GM18867 (cell line): ENCODE measurements around the gene MICU1.
"Not testable (repeated sequence)": the region's sequence is repeated elsewhere in the genome, so short reads cannot be mapped to it uniquely, and the experiment has no call there.

Experiments
- ATAC-seq: cut with Tn5 transposase; IDR thresholded peaks from one replicate; pipeline ENCODE4 v1.9.1; 2021; ENCODE audit warnings: mild to moderate bottlenecking, moderate library complexity; ENCODE audit not compliant: unreplicated experiment

MICU1 gene

DNA sequence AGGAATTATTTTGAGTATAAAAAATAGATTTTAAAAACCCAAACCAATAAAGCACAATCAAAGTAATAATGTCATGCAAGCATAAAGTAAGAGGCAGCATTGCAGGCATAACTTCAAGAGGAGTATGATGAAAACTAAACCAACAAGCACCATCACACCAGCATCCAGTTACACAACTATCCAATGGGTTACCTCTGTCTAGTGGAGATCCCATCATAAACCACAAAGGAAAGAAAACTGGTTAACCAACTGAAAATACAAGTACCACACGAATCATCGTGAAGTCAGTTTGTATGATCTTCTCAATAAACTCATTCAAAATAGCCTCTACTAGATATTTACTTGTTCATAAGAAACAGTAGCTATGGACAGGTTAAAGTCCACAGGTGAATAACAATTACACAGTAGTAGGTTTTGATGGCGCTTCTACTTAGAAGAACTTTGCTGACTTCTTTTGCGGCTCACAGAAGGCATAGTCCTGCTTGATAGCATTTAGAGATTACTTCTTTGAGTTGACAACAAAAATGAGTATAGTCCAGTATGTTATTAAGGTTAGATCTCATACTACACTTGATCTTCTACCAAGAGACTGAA is 116.6 kb downstream of the MICU1 start:
- ATAC-seq = no peak

DNA sequence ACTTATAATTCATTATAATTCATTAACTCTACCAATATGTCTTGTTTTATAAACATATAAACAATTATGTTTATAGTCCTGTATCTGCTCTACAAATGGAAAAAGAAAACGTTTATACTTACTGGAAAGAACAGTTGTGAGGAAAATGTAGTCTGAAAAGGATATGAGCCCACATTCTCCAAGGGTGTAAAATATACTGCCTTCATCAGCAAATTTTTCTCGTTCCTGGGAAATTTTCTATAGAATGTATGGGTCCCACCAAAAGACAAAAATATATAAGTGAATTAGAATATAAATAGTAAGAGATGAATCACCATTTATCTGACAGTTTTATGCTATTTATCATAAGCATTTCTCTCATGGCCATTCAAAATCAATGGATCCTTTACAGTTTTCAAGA is 117.8 kb downstream of the MICU1 start:
- no peak for ATAC-seq

DNA sequence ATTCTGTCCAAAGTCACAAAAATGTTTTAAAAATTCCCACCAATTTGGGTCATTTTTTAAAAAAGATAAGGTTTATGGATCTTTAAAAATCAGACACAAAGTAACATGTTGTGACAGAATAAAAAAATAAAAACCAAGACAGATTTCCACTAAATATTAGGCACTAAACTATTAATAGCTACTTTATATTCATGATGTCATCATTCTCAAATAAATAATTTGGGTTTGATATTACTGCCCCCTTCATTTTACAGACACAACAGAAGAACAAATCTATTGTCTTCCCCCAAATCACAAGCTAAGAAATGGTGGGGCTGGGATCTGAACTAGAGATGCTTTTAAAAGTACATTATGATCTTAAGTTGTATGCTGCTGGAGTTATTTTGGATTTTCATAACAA is 119.4 kb downstream of the MICU1 start:
- no peak for ATAC-seq

DNA sequence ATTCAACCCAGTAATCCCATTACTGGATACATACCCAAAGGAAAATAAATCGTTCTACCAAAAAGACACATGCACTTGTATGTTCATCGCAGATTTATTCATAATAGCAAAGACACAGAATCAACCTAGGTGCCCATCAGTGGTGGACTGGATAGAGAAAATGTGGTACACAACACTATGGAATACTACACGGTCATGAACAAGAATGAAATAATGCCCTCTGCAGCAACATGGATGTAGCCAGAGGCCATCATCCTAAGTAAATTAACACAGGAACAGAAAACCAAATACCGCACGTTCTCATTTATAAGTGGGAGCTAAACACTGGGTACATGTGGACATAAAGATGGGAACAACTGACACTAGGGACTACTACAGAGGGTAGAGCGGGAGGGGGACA is 120.4 kb downstream of the MICU1 start:
- ATAC-seq = no peak

DNA sequence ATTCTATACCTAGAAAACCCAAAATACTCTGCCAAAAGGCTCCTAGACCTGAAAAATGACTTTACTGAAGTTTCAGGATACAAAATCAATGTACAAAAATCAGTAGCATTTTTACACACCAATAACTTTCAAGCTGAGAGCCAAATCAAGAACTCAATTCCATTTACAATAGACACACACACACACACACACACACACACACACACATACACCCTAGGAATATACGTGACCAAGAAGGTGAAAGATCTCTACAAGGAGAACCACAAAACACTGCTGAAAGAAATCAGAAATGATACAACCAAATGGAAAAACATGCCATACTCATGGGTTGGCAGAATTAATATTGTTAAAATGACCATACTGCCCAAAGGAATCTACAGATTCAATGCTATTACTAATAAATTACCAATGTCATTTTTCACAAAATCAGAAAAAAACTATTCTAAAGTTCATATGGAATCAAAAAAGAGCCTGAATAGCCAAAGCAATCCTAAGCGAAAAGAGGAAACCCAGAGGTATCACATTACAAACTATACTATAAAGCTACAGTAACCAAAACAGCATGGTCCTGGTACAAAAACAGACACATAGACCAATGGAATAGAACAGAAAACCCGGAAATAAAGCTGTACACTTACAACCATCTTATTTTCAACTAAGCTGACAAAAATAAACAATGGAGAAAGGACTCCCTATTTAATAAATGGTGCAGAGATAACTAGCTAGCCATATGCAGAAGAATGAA is 122.0 kb downstream of the MICU1 start:
- no peak for ATAC-seq

DNA sequence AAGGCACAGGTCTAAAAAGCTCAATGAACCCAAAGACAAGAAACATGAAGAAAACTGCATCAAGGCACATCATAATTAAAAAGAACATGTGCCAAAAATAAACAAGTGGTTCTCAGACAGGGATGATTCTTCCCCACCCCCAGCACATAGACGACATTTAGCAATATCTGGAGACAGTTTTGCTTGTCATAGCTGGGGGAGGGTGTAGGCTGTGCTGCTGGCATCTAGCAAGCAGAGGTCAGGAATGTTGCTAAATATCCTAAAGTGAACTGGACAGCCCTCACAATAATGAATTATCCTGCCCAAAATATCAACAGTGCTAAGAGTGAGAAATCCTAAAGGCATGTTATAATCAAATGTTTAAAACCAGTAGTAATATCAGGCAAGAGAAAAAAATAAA is 122.6 kb downstream of the MICU1 start:
- ATAC-seq = no peak

DNA sequence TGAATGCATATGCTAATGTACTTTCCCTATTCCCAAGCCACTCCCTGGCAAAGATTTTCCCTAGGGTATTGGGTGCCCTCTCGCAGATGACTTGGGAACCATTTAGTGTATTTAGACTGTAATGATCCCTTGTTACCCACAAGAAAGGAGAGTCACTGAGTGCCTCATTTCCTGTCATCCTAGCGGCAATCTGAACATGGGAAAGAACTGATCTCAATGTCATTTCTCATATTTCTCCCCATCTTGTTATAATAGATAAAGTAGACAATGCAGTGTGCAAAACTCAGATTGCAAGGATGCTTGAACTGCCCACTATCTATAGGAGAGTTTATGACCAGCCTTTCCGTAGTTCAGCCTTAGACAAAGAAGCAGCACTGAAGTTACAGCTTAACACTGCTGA is 123.3 kb downstream of the MICU1 start:
- ATAC-seq = no peak

DNA sequence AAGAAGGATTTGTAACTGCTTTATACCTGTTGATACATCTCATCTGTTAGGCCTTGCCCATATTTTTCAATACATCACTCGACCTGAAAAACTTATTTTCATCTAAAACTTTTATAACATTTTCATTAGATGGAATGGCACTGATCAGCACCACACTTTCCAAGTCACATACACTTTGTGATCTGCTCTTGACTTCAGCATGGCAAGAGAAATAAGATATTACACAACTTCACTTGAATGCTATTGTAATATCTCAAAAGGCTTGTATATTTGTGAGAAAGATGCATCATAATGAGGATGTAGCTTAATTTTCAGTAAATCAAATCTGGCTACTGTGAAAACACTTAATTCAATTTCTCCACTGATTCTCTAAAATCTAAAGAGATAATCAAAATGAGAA is 126.2 kb downstream of the MICU1 start:
- no peak for ATAC-seq

DNA sequence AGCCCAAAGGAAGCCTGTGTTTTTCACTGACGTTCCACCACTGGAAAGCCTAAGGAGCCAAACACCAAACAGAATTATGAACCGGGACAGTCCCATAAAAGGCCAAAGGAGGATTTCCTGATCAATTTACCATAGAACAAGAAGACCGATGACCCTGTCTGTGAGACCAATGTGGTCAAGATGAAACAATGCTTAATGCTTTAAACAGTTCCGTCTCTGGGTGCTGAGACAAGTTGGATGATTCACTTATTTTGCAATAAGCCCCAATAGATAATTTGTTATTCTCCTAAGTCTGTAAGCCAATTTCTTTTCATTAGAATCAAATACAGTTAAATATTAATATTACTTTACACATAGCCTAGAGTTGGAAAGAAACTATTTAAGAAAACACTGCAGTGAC is 134.9 kb downstream of the MICU1 start:
- ATAC-seq = no peak

DNA sequence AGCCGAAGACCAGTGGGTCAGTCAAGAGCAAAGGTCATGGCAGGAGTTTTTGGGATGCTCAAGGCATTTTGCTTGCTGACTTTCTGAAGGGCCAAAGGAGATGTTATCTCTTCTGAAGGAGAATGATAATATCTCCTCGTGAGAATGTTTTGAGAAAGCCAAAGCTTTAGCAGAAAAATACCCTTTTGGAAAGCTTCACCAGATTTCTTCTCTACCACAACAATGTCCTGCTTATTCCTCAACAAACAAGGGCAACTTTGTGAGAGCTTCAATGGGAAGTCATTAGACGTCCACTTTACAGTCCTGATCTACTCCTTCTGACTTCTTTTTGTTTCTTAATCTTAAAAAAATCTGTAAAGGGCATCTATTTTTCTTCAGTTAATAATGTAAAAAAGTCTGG is 138.4 kb downstream of the MICU1 start:
- ATAC-seq = no peak

DNA sequence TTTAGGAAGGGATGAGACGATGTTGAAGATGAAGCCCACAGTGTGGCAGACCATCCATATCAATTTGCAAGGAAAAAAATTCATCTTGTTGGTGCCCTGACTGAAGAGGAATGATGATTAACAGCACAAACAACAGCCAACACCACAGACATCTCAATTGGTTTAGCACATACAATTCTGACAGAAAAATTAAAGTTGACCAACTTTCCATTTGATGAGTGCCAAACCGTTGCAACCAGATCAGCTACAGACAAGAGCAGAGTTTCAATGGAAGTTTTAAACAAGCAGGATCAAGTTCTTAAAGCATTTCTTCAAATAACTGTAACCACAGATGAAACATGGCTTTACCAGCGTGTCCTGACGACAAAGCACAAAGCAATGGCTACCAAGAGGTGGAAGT is 138.8 kb downstream of the MICU1 start:
- ATAC-seq = no peak

DNA sequence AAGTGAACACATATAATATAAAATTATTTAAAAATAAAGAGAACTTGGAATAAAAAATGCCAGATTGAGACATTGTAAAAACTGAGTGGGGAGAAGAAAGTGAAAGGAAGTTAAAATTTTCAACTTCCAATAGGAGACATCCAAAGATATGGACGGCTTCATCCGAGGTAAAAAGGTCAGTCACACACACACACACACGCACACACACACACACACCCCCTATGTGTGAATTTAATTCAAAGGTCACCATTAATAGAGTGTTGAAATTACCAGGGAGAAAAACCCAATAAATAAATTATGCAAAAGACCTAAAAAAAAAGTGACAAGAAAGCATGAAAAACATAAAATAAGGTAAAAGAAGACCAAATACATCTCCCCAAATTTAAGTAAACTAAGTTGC is 140.2 kb downstream of the MICU1 start:
- no peak for ATAC-seq

DNA sequence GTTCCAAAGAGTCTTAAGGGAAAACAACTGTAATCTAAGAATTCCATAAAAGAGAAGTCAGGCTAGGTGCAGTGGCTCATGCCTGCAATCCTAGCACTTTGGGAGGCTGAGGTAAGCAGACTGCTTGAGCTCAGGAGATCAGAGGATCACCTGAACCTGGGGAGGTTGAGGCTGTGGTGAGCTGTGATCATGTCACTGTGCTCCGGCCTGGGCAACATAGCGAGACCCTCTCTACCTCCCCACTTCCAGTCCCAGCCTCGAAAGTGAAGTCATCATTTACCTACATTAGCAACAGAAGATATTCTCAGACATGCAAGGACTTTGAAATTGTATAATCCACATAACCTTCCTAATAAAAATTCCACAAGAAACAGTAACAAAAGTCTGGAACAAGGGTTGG is 141.4 kb downstream of the MICU1 start:
- no peak for ATAC-seq

DNA sequence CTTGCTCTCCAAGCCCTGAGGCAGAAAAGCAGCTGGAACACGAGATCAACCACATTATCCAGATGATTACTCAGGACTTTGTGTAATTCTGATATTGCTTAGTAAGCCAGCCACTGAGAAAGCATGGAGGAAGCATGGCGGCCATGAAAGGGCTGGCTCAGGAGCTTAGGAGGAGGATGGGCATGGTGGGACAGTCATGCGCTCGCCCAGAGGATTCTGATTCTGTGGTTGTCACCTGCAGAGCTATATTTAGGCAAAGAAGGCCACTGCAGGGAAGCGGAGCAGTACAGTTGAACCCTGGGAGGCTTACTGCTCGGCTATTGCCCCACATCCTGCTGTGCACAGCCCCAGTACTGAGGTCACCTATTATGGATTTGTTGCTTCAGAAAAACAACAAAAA is 142.4 kb downstream of the MICU1 start:
- ATAC-seq = no peak

DNA sequence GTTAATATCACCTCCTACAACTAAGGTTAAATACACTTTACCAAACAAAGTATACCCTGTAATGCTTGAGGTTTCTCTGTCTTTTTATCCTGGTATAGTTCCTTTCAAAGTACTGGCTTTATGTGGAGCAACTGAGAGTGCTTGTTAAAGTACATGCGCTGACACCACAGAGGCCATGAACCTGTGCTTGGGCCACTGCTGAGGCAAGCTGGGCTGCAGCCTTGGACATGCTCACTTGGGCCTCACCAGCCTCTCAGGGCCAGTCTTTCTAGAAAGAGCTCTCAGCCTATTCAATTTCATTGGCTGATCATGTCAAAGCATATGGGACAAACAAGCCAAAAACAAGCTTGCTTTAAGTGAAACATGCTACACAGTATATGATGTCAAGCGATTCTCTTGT is 145.0 kb downstream of the MICU1 start:
- no peak for ATAC-seq

DNA sequence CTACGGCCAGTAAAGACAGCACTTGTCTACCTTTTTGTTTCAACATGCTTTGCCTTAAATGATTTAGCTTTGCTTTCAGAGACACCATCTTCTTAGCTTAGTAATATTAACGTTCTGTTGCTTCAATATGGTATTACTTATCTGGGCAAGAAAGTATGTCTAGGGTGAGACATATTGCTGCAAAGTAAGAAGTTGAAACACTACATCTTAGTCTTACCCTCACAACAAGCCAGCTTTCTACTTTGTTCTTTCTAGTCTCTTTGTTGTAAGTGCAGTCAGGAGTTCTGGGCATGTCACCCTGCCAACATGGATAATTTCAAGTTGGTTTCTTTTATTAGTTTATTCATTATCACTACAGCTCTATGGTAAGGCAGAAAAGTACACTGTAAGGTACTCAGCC is 148.4 kb downstream of the MICU1 start:
- no peak for ATAC-seq

DNA sequence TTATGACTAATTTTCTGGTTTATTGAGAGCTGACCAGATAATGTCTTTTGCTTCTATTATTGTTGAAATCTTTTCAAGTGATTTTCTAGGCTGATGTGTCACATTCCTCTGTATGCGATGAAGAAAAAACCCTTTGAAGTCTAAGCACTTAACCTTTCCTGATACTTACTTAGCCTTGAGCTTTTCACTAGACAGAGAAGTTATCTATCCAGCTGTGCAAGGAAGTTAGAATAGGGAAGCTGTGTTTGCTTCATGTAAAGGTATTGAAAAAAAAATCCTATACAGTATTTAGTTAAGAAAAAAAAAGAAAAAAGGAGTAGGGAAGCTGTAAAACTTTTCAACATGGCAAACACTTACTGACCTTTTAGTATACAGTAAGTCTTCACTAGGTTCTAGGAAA is 153.6 kb downstream of the MICU1 start:
- no peak for ATAC-seq

DNA sequence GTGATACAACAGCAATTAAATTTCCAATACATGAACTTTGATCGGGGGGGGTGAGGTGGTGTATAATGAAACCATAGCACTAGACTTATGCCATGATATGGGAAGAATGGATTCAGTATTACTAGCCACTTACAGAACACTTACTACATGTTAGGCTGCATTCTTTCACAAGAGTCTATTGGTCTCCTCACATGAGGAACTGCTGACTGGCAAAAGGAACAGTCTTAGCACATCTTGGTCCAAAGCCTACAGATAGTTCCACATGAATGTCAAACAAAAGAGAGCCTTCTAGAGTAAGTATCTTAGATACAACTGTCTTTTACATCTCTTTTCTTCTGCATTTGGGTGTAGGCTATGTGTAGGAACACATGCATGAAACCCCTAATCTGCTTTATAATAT is 155.2 kb downstream of the MICU1 start:
- ATAC-seq = no peak

DNA sequence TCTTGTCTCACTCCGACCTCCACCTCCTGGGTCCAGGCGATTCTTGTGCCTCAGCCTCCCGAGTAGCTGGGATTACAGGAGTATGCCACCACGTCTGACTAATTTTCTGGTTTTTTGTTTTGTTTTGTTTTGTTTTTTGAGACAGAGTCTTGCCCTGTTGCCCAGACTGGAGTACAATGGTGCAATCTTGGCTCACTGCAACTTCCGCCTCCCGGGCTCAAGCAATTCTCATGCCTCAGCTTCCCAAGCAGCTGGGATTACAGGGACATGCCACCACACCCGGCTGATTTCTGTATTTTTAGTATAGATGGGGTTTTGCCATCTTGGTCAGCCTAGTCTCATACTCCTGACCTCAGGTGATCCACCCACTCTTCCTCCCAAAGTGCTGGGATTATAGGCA is 158.8 kb downstream of the MICU1 start:
- not testable (repeated sequence) for ATAC-seq

DNA sequence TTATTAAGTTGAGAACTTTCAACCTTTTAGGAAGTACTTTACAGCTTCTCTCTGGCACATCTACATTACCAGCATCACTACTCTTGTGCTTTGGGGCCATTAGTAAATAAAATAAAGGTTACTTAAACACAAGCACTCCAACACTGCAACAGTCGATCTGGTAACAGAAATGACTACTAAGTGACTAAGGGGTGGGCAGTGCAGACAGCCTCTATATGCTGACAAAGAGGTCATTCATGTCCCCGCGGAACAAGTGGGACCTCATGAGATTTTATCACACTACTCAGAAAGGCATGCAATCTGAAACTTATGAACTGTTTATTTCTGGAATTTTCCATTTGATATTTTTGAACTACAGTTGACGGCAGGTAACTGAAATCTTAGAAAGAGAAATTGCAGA is 159.9 kb downstream of the MICU1 start:
- ATAC-seq = no peak

DNA sequence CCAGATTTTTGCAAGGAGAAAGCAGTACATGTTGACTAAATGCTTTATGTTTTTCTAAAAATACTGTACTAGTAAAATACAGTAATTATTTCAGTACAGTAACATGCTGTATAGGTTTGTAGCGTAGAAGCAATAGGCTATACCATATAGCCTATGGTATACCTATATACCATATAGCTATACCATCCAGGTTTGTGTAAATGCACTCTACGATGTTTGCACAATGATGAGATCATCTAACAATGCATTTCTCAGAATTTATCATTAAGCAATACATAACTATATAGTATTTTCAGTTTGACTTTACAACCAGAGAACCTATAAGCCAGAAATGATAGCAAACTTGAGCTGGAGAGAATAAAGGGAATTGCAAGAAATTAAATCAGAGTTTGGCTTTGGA is 161.4 kb downstream of the MICU1 start:
- no peak for ATAC-seq

DNA sequence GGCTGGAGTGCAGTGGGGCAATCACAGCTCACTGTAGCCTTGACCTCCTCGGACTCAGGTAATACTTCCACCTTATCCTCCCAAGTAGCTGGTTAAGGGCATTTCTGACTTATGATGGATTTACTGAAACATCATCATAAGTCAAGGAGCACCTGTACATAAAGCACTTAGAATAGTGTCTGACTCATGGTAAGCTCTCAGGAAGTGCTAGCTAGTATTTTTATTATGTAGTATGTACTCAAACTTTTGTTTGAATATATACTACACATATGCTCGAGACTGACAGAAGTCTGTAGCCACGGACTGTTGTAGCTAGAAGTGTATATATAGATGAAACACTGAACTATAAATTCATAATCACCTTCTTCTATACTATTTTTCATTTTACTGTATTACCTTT is 163.6 kb downstream of the MICU1 start:
- ATAC-seq = no peak

DNA sequence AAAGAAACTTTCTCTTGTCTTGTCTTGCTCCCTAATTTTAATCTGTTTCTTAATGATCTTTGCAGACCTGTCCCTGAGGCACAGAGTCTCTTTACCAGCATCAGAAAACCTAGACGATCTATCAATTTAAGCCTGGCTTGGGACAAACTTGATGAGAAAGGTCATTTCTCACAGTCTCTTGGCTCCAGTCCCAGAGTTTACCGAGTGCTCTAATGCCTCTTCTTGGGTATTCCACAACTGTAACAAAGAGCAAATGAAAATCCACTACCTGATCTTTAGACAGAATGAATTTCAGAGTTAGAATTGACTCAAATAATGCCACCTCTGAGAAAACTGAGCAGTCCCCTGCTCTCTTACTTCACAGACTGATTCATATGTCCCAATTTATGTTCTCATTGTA is 164.8 kb downstream of the MICU1 start:
- ATAC-seq = no peak
